Stimulated activated CD8-positive, alpha-beta memory T cell treated with anti-CD3 and anti-CD28 coated beads, Interleukin-2, amount 100 ng/mL, for 48 hours (primary cell): ENCODE measurements around the gene PTPN20.

Source experiments
- DNase-seq, 2 donors: peaks; one replicate each; pipeline ENCODE4 v3.0.0-alpha.2; 2020; ENCODE audit warnings: low read depth in 2 of 2

PTPN20 gene

DNA sequence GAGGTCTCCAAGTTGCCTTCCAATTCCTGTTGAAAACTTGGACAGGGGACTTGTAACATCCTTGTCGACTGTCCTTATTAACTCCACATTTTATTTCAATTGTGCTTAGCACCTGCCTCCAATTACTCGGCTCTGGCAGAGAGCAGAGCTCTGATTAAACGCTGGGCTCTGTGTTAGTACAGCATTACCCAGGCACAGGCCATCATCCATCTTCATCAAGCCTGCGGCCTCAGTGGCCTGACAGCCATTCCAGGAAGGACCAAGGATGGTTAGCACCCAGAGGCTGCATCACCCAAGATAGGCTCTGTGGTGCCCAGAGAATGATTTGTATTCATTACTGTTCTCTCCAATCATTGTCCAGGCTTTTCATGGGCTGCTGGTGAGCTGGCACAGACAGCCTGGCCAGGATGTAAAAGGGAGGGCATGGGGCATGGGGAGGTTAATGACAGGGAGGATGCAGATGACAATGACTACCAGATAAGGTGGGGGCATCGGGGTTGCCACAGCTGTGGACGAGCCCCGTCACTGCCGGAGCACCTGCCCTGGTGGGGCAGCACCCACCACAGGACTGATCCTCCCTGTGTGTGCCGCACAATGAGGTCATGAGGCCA is 123.3 kb downstream of the PTPN20 start:
- no peak for DNase-seq

DNA sequence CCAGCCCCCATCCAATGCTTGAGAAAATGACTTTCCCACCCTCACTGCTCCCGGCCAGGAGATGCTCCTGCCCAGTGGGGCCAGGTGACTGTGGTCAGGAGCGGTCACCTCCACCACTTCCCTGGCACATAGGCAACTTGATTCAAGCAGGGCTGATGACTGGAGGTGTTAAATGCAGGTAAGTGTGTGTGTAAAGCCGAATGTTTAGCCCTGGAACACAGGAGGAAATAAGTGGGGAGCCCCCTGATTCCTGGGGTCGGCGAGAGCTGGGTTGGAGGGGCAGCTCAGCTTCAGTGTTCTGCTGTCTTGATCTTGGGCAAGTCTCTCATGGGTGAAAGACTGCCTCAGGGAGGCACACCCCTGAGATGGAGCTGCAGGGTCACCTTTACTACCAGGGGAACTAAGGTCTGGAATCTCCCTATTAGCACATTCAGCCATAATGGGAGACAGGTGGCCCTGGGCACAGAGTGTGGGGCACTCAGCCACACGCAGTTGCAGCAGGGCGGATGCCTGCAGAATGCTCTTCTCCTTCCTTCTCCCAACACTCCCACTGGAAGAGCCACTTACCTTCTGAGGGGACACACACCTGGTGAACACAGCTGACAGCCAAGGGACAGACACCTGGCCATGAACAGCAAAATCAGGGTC is 124.1 kb downstream of the PTPN20 start:
- no peak for DNase-seq

DNA sequence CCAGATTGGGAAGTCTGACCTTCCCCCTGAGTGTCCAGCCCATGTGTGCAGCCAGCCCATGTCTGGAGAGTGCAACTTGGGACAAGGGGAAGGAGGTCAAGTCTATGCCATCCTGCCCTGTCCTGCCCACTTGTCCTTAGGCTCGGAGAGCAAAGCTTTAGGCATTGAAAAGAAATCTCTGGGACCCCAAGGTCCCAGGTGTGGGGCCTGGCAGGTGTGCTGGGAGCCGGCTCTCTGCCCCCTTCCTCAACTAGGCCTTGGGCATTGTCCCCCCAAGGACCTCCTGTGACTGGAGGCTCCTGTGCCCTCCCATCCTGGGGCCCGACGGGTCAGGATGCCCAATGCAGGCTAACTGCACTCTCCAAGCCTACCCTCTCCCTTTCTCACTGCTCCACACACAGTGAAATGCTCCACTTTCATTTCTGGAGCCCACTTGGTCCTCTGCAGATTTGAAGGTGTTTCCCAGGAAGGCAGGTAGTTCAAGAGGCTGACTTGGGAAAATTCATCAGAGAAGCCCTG is 124.7 kb downstream of the PTPN20 start:
- no peak for DNase-seq

DNA sequence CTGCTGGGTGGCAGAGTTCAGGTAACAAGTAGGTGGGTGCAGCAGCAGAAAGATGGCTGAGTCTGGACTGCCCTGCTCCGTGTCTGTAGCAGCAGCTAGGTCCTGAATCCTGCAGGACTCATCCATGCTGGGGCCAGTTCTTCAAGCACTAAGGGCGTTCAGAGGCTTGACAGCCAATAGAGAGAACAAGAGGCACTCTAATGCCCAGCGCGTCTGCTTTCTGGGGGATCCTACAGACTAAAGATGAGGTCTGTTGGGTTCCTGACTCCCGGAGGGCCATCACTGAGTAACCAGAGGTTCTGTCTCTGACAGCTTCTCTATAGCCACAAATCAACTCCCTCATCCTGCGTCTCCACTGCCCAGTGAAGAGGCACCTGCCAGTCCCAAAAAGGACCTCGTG is 125.5 kb downstream of the PTPN20 start:
- no peak for DNase-seq

DNA sequence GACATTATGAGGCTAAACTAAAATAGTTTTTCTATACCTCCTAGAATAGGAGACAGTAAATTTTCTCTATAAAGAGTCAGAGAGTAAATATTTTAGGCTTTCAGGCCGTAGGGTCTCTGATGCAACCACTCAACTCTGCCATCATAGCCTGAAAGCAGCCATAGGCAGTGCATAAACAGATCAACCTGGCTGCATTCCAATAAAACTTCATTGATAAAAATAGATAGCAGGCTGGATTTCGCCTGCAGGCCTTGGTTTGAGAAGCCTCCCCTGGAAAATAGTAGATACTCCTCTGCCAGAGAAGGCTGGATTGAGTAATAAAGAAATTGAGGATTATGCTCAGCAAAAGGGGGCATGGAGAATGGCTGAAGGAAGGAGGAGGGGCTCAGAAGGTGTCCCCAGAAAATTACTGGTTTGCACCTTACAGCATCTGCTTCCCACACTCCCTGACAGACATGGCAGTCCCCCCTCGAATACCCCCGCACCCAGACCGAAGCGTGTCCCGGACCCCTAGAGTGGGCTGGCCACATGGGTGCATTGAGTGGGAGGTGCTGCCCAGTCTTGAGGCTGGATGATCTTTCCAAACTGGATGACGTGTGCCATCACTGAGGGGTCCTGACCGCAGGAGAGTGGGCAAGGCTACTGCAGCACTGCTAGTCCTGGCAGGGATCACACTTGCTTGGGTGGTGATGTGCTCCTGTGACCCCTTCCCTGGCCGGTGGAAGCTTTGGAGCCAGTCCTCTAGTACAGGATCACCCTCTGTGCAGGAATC is 126.6 kb downstream of the PTPN20 start:
- no peak for DNase-seq

DNA sequence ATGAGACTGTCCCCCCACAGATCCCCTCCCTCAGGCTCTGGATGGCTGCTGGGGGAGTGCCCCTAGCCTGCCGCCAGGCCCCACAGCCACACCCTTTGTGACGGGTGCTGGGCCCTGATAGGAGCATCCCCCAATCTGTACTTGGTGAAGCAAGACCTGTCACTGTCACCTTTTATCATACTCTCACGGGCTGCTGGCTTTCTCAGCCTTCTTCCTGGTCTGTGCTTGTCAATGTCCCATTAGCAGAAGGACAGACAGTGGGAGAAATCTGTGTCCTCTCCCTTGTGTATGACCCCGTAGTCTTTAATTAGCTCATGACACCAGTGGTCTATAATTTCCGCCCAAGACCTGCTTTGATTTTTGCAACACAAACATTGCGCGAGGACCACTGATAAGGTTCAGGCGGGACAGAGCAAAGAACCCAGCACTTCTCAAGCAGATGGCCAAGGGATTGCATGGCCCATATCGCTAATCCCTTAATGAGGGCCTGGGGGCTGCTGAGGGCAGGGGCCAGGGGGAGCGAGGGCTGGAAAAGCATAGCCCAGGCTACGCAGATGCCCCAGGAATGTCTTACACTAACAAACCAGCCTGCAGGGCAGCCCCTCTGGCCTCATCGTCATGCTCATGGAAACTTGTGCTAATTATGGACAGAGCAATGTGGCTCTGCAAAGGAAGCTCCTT is 127.8 kb downstream of the PTPN20 start:
- DNase-seq = no peak

DNA sequence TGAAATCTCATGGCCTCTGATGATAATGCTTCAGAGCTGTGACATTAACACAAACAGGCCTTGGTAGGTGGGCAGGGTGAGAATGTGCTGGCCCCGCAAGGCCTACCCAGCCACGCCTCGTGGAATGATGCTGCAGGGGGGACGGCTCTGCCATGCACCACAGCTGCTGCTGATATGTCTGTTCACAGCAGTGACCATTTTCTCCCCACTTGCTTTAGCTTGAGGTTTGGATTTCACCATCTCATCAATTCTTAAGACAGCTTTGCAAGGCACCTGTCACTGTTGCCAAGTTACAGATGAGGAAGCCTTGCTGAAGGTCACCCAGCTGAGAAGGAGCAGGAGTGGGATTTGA is 128.3 kb downstream of the PTPN20 start:
- DNase-seq = no peak

DNA sequence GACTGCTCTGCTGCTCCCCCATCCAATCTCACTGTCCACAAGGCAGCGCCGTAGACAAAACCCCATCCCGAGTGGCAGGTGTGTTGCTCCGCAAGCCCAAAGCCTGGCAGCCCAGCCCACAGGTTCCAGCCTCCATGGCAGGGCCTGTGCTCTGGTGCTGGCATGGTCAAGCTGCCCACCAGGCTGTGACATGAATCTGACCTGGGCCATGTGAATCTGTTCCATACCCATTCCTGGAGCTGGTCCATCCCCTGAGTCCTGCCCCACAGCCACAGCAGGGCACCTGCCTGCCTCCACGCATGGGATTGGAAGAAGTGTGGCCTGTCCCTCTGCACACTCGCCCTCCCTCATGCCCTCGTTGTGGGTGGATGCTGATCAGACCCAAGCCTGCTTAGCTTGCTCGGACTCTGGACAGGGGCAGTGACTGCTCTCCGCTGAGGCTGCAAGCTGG is 128.8 kb downstream of the PTPN20 start:
- no peak for DNase-seq

DNA sequence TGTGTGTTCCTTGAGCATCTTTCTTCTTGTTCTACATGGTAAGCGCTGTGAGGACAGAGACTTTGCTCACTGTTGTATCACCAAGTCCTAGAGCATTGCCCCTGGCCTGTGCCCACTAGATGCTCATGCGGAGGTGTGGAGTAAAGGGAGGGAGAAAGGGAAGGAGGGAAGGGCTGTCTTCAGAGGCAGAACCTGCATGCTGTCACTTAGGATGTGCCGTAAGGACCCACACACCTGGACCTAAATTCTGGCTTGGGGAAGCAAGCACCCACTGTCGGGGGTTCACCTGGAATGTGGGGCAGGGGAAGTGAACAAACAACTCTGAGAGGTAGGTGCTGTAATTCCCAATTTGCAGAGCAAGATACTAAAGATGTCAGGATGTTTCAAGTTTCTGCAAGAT is 129.5 kb downstream of the PTPN20 start:
- no peak for DNase-seq

DNA sequence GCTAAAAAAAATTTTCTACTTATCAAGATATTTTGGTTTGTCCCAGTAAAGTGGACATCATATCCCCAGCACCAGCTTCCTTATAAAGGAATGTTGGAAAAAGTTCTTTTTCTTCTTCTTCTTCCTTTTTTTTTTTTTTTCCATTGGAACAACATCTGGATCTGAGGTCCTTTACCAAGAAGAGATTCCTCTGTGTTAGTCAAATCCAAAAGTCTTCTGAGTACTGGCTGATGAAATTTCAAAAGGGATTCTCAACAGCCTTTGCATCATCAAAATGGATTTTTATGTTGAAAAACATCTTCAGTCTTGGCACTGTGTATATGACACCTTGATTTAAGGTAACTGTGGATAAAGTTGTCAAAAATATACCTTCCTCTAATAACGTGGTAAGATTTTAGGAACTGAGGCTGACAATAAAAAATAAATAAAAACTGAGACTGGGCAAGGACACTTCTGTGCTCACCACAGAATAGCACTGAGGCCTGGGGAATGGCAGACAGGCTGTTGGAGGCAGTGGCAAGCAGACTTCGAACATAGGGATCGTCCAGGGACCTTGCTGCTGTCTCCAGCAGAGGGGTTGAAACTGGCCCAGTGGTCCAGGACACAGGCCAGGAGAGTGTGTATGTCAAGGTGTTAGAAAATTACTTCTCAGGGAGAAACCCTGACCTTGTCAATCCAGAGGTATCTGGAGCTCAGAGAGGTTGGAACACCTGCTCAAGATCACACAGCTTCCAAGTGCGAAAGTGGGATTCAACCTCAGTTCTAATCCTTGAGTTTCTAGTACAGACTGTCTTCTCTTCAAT is 130.4 kb downstream of the PTPN20 start:
- no peak for DNase-seq

DNA sequence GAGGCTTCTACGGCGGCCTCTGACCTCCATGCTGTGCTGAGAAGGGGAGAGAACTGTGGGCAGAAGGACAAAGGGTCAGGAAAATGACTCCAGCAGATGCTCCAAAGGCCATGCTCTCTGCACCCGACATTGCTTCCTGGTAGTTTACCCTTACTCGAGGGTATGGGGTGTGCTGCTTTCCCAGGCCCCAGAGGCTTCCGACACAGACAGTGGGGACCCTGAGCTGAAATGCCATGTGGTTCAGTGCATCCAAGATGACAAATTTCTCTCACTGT is 130.9 kb downstream of the PTPN20 start:
- DNase-seq = no peak

DNA sequence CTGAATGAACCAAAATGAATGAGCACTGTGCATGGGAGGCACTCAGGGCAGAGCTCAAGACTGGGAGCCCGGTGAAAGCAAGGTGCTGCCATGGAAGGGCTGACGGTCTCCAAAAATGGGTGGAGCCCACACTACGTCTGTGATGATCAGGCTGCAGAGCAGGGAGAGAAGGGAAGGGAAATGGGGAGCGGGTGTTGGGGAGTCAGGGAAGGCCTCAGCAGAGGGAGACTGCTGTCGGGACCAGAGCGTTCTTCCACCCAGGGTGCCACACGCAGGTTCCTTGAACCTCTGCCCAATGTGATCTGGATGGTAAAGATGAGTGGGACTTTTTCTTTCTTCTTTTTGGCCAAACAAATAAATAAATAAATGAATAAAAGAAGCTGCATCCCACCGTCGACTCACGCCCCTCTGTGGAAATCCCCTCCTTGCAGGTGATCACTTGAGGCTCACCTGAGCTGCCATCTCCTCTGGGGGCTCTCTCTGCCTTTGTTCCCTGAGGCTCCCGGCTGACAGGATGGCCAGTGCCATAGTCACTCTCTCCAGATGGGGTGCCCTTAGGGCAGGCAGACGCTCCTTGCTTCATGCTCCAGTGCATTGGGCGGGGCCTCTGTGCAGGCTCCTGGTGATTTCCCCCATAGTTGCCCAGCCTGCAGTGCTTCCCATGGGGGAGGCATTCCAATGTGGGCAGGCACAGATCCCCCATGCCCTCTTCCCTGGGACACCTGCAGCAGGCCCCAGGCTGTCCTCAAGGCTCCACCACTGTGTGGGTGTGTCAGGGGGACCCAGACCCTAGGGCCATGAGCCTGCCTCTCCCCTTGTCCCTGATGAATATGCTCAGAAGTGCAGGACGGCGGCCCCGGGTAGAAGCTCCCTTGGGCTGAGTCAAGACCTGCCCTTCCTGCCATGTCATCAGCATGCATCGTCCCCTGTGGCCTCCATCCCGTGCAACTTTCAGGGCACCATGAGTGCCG is 131.8 kb downstream of the PTPN20 start:
- DNase-seq = no peak

DNA sequence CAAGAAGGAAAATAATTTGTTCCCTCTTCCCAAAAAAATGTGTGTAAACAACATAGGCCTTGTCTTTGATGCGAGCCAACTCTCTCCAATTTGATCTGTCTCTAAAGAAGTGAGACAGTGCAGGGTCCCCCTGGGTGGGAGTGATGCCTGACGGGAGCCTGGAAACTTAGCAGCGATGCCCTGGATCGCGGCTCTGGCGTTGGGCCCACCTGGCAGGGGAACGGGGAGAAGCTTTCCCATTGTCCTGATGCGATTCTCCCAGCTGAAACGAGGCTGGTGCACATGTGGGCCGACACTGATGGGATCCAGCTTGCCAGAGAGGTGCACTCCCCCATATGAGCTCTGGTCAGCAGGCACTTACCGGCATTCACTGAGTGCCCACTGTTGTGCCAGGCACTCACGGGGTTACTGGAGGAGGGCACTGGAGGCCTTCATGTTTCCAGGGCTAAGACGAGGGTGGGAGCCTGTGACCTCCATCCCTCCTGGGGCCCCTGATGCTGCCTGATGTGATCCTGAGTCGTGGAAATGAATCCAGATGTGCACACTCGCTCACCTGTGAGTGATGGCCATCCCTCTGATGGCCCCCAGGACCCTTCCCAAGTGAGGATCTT is 132.8 kb downstream of the PTPN20 start:
- DNase-seq = no peak

DNA sequence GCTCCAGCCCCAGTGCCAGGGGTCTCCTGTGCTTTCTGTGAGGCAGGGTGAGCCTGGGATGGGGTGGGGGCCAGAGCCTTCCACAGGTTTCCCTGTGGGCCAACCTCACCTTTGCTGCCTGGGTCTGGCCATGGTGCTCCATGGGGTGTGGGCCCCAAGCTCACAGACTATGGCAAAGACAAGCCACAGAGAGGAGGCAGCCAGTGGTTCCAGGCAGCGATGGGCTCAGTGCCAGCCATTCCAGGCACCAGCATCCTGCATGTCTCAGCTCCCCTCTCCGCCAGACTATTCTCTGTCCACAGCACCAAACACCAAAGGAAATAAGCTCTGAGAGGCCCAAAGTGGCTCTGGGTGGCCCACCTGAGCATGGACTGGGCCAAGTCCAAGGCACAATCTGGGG is 133.5 kb downstream of the PTPN20 start:
- no peak for DNase-seq

DNA sequence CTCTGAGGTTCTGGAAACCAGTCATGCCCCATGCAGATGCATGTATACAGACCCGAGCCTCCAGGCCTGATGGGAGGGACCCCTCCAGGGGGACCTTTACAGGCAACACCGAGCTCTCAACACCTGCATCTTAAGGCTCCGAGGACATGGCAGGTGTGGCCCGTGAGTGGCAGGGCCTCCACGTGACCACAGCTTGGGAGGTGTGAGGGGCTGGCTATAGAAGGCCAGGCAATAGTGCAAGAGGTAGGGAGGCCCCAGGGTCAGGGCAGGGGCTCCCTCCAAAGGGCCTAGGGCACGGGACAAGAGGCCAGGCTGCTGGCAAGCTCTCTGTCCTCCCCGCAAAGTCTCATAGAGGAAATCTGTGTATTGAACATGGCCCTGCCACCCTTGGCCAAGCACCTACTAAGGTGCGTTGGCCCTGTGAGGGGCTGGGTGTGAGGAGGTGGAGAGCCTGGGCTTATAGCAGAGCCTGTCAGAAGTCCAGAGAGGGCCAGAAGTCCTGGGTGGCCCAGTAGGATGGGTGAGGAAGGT is 134.2 kb downstream of the PTPN20 start:
- DNase-seq = no peak

DNA sequence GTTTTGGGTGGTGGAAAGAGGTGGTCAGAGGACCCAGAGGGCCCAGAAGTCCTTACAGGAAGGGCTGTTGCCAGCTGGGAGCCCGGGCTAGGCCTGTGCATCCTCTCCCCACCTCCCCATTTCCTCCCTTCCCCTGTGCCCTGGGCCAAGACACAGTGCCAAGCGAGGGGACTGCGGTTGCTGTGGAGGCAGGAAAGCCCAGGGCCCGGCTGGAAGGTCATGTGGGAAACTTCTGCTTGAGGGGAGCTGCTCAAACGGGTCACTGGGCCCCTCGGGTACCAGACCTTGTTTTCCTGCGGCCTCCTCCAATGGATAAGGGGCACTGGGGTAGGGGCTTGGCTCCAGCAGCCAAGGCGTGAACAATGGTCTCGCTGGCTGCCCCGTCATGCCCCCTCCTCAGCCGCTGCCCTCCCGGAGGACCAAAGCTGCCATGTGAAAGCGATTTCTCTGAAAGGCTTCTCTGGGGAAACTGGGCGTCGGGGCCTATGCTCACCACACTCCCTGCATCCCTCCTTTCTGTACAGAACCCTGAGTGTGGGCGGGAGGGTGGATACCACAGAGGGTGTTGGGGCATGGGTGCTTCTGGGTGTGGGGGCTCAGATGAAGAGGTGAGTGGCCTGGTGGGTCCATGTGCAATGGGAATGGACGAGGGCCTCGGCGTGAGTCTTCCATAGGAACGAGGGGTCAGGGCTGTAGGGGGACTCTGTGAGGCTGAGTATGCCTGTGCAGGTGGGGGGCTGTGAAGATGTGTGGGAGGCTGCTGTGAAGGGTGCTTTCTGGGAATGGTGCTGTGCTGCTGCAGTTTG is 135.3 kb downstream of the PTPN20 start:
- no peak for DNase-seq

DNA sequence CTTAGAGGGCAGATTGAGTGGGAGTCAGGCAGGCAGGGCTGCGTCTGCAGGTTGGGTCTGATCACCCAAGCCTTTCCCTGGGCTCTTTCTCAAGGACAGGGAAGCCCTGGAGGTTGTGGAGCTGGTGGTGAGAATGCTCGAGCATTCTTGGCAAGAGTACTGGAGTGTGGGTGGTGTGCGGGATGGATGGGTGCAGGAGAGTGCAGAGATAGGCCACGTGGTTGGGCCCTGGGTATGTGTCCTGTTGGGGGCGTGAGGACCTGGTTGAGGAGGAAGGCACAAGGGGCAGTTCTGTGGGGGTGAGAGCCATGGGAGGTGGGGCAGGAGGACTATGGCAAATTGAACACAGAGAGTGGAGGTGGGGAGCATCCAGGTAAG is 135.9 kb downstream of the PTPN20 start:
- DNase-seq = no peak

DNA sequence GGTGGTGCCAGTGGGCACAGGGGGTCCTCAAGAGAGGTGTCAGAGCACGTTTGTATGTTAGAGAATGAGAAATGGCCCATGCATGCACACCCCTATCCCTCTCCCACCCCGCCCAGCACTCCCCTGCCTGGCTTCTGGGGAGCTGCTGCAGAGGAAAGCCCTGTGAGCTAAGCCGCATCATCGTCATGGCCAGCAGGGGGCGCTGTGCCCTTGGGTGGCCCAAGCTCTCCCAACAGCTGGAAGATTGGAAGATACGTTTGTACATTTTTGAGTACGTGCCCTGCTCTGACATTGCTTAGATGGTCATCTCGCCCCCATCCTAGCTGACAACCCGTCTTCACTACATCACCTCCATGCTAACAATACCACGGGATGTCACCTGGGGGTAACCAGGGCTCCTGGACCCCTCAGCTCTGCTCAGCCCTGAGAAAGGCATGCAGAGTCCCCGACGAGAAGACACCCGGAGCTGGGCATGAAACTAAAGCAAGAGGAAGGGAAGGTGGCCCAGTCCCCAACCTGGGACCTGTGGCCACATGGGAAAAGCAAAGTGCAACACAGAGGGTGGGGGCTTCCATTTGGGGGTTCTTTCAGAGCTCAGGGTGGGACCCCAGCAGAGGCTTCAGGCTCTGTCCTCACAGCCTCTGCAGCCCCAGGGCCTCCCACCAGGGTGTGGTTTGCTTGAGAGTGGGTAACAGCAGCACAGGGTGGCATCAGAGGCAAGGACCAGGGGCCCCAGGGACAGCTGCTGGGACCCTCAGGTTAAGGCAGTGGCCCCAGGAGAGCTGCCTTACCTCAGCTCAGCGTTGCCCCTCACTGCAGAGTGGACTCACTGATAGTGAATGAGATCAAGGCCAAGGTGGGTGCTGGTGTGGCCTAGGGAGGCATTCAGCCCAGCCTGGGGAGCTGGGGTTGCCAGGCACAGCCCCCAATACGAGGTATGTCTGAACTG is 136.6 kb downstream of the PTPN20 start:
- DNase-seq = peak; percentile 66 to 77
